ENCODE data around the gene USP47. TPM values are rescaled to one million over a fixed set of nuclear protein-coding genes. Genes with fewer than 3 reads are reported as not detected.
A peak's percentile ranks its signal among the peaks of the same experiment; 100 is the strongest.

The USP47 gene
- polyA plus RNA-seq, 1 donor from 2014 or later = 34.5 TPM

GRCh38 chr11:11915625-11916024 is 73.9 kb downstream of the USP47 start:
- Mint-ChIP-seq H3K27ac (no peak overlapping the region), H3K4me1 (peaks cover 0 to 2% (median 0%) of the 10 kb centered on the region in 3 donors), H3K36me3 (peaks cover 5% of the 10 kb centered on the region), H3K9me3 (peaks cover 0 to 1% (median 0%) of the 10 kb centered on the region in 3 donors), H3K4me3 (no peak overlapping the region), H3K27me3 (no peaks in the 10 kb centered on the region)

- Mint-ChIP-seq H3K27me3 (no peaks in the 10 kb centered on the region), H3K36me3 (peaks cover 5% of the 10 kb centered on the region), H3K9me3 (peaks cover 0 to 1% (median 0%) of the 10 kb centered on the region in 3 donors), H3K4me3 (no peak overlapping the region), H3K27ac (peak overlapping the region in 1 of 3 donors; percentile 93), H3K4me1 (peaks cover 0 to 2% (median 0%) of the 10 kb centered on the region in 3 donors)
Observed at GRCh38 chr11:11916981-11917399, 75.2 kb downstream of the USP47 start.

- peak overlapping the region in 1 of 3 donors; percentile 36 for H3K27ac Mint-ChIP-seq
- H3K27me3 Mint-ChIP-seq = no peaks in the 10 kb centered on the region
- no peaks in the 10 kb centered on the region for H3K9me3 Mint-ChIP-seq
- H3K36me3 Mint-ChIP-seq = peaks cover 24% of the 10 kb centered on the region
- no peak overlapping the region for H3K4me3 Mint-ChIP-seq
- H3K4me1 Mint-ChIP-seq = peaks cover 8 to 12% (median 12%) of the 10 kb centered on the region in 3 donors
Observed at GRCh38 chr11:11923828-11924227, 82.1 kb downstream of the USP47 start.

GRCh38 chr11:11929920-11930319 is 88.1 kb downstream of the USP47 start:
- H3K9me3 Mint-ChIP-seq = no peaks in the 10 kb centered on the region
- H3K4me3 Mint-ChIP-seq = no peak overlapping the region
- H3K27ac Mint-ChIP-seq = no peak overlapping the region
- peaks cover 8 to 12% (median 12%) of the 10 kb centered on the region in 3 donors for H3K4me1 Mint-ChIP-seq
- peaks cover 25% of the 10 kb centered on the region for H3K36me3 Mint-ChIP-seq
- H3K27me3 Mint-ChIP-seq = no peaks in the 10 kb centered on the region

- H3K4me1 Mint-ChIP-seq = peaks cover 2 to 8% (median 5%) of the 10 kb centered on the region in 3 donors
- peaks cover 20% of the 10 kb centered on the region for H3K36me3 Mint-ChIP-seq
- no peaks in the 10 kb centered on the region for H3K9me3 Mint-ChIP-seq
- H3K27me3 Mint-ChIP-seq = no peaks in the 10 kb centered on the region
- no peak overlapping the region for H3K4me3 Mint-ChIP-seq
- no peak overlapping the region for H3K27ac Mint-ChIP-seq
Observed at GRCh38 chr11:11931461-11932055, 89.8 kb downstream of the USP47 start.

- H3K36me3 Mint-ChIP-seq = peaks cover 17% of the 10 kb centered on the region
- H3K4me1 Mint-ChIP-seq = no peaks in the 10 kb centered on the region
- no peaks in the 10 kb centered on the region for H3K9me3 Mint-ChIP-seq
- no peak overlapping the region for H3K4me3 Mint-ChIP-seq
- H3K27me3 Mint-ChIP-seq = no peaks in the 10 kb centered on the region
- no peak overlapping the region for H3K27ac Mint-ChIP-seq
Observed at GRCh38 chr11:11935536-11935935, 93.8 kb downstream of the USP47 start.

GRCh38 chr11:11937433-11937832 is 95.7 kb downstream of the USP47 start:
- H3K27ac Mint-ChIP-seq = no peak overlapping the region
- H3K27me3 Mint-ChIP-seq = no peaks in the 10 kb centered on the region
- H3K9me3 Mint-ChIP-seq = no peaks in the 10 kb centered on the region
- no peak overlapping the region for H3K4me3 Mint-ChIP-seq
- peaks cover 13% of the 10 kb centered on the region for H3K36me3 Mint-ChIP-seq
- H3K4me1 Mint-ChIP-seq = no peaks in the 10 kb centered on the region

- Mint-ChIP-seq H3K4me1 (no peaks in the 10 kb centered on the region), H3K27me3 (no peaks in the 10 kb centered on the region), H3K27ac (no peak overlapping the region), H3K4me3 (no peak overlapping the region), H3K9me3 (no peaks in the 10 kb centered on the region), H3K36me3 (peaks cover 10% of the 10 kb centered on the region)
Observed at GRCh38 chr11:11937957-11938356, 96.2 kb downstream of the USP47 start.

GRCh38 chr11:11940551-11940950 is 98.8 kb downstream of the USP47 start:
- H3K4me3 Mint-ChIP-seq = no peak overlapping the region
- no peaks in the 10 kb centered on the region for H3K4me1 Mint-ChIP-seq
- peaks cover 9% of the 10 kb centered on the region for H3K36me3 Mint-ChIP-seq
- H3K27ac Mint-ChIP-seq = no peak overlapping the region
- no peaks in the 10 kb centered on the region for H3K27me3 Mint-ChIP-seq
- H3K9me3 Mint-ChIP-seq = no peaks in the 10 kb centered on the region

- Mint-ChIP-seq H3K4me1 (no peaks in the 10 kb centered on the region), H3K27ac (no peak overlapping the region), H3K27me3 (no peaks in the 10 kb centered on the region), H3K9me3 (no peaks in the 10 kb centered on the region), H3K36me3 (peaks cover 8% of the 10 kb centered on the region), H3K4me3 (no peak overlapping the region)
Observed at GRCh38 chr11:11942668-11943067, 100.9 kb downstream of the USP47 start.

GRCh38 chr11:11944444-11944843 is 102.7 kb downstream of the USP47 start:
- H3K9me3 Mint-ChIP-seq = no peaks in the 10 kb centered on the region
- no peak overlapping the region for H3K4me3 Mint-ChIP-seq
- no peaks in the 10 kb centered on the region for H3K4me1 Mint-ChIP-seq
- no peaks in the 10 kb centered on the region for H3K27me3 Mint-ChIP-seq
- peaks cover 6% of the 10 kb centered on the region for H3K36me3 Mint-ChIP-seq
- H3K27ac Mint-ChIP-seq = no peak overlapping the region

GRCh38 chr11:11946180-11946579 is 104.4 kb downstream of the USP47 start:
- Mint-ChIP-seq H3K4me1 (no peaks in the 10 kb centered on the region), H3K27ac (no peak overlapping the region), H3K9me3 (no peaks in the 10 kb centered on the region), H3K36me3 (peaks cover 6% of the 10 kb centered on the region), H3K27me3 (no peaks in the 10 kb centered on the region), H3K4me3 (no peak overlapping the region)

GRCh38 chr11:11946878-11947277 is 105.1 kb downstream of the USP47 start:
- no peak overlapping the region for H3K27ac Mint-ChIP-seq
- H3K4me3 Mint-ChIP-seq = no peak overlapping the region
- H3K4me1 Mint-ChIP-seq = no peaks in the 10 kb centered on the region
- no peaks in the 10 kb centered on the region for H3K27me3 Mint-ChIP-seq
- H3K36me3 Mint-ChIP-seq = peaks cover 7% of the 10 kb centered on the region
- no peaks in the 10 kb centered on the region for H3K9me3 Mint-ChIP-seq

GRCh38 chr11:11947825-11948224 is 106.1 kb downstream of the USP47 start:
- no peak overlapping the region for H3K4me3 Mint-ChIP-seq
- no peaks in the 10 kb centered on the region for H3K9me3 Mint-ChIP-seq
- peak overlapping the region in 1 of 3 donors; percentile 47 for H3K27ac Mint-ChIP-seq
- peaks cover 7% of the 10 kb centered on the region for H3K36me3 Mint-ChIP-seq
- H3K4me1 Mint-ChIP-seq = no peaks in the 10 kb centered on the region
- no peaks in the 10 kb centered on the region for H3K27me3 Mint-ChIP-seq

- no peaks in the 10 kb centered on the region for H3K4me1 Mint-ChIP-seq
- no peak overlapping the region for H3K4me3 Mint-ChIP-seq
- no peaks in the 10 kb centered on the region for H3K27me3 Mint-ChIP-seq
- peaks cover 9% of the 10 kb centered on the region for H3K36me3 Mint-ChIP-seq
- peak overlapping the region in 1 of 3 donors; percentile 47 for H3K27ac Mint-ChIP-seq
- H3K9me3 Mint-ChIP-seq = no peaks in the 10 kb centered on the region
Observed at GRCh38 chr11:11948242-11948947, 106.6 kb downstream of the USP47 start.

GRCh38 chr11:11949482-11949881 is 107.7 kb downstream of the USP47 start:
- H3K36me3 Mint-ChIP-seq = peaks cover 9% of the 10 kb centered on the region
- H3K27ac Mint-ChIP-seq = no peak overlapping the region
- H3K4me1 Mint-ChIP-seq = no peaks in the 10 kb centered on the region
- no peak overlapping the region for H3K4me3 Mint-ChIP-seq
- H3K27me3 Mint-ChIP-seq = no peaks in the 10 kb centered on the region
- no peaks in the 10 kb centered on the region for H3K9me3 Mint-ChIP-seq
